ENCODE data around the gene RAF1. TPM values are rescaled to one million over a fixed set of nuclear protein-coding genes. Genes with fewer than 3 reads are reported as not detected.

Gene RAF1
- total RNA-seq, 2 experiments from 2014 or later = 64.6 to 66.9 TPM

- no peak overlapping the region for H3K27ac Mint-ChIP-seq
- H3K27me3 Mint-ChIP-seq = no peaks in the 10 kb centered on the region
- no peak overlapping the region for H3K4me3 Mint-ChIP-seq
- no peak for DNase-seq
- ChIA-PET POLR2A (interaction anchor here (1.0 to 1.2 kb wide), 2 partner anchors 101 to 102 kb away, joined by 3 read pairs; no protein-coding TSS in a partner anchor), CTCF (interaction anchor here (0.6 to 2.2 kb wide), 3 partner anchors 96 to 159 kb away, joined by 3 to 6 read pairs (median 5); no protein-coding TSS in a partner anchor)
- intact Hi-C loops (cut with micrococcal nuclease) = loop anchor here (5.0 kb wide), 1 partner anchor 370 kb away; no protein-coding TSS in a partner anchor
- H3K4me1 Mint-ChIP-seq (ENCODE audit: low read depth) = peaks cover 70% of the 10 kb centered on the region
- peaks cover 17% of the 10 kb centered on the region for H3K9me3 Mint-ChIP-seq
- H3K36me3 Mint-ChIP-seq = peaks cover 22% of the 10 kb centered on the region
Observed at GRCh38 chr3:12562451-12562850, 101.5 kb downstream of the RAF1 start.

GRCh38 chr3:12561397-12561796 is 102.5 kb downstream of the RAF1 start:
- H3K4me1 Mint-ChIP-seq (ENCODE audit: low read depth) = peaks cover 67% of the 10 kb centered on the region

GRCh38 chr3:12560505-12561190 is 103.3 kb downstream of the RAF1 start:
- intact Hi-C loops (cut with micrococcal nuclease) = loop anchor here (1.0 to 5.0 kb wide), 3 partner anchors 47 to 368 kb away; partner anchors contain the start of gene RAF1
- Mint-ChIP-seq H3K27me3 (peaks cover 3% of the 10 kb centered on the region), H3K4me1 (ENCODE audit: low read depth) (peaks cover 67% of the 10 kb centered on the region), H3K36me3 (peaks cover 12% of the 10 kb centered on the region), H3K4me3 (no peak overlapping the region), H3K27ac (peak overlapping the region; percentile 86), H3K9me3 (peaks cover 7% of the 10 kb centered on the region)
- DNase-seq = peak; percentile 67
- CTCF ChIA-PET = interaction anchor here (0.6 to 2.2 kb wide), 3 partner anchors 18 to 159 kb away, joined by 3 to 5 read pairs (median 3); no protein-coding TSS in a partner anchor
- POLR2A ChIA-PET = interaction anchor here (0.6 to 1.0 kb wide), 2 partner anchors 104 to 455 kb away, joined by 3 read pairs; partner anchors contain the start of gene RAF1

More at GRCh38 chr3:12561397-12561796, 102.5 kb downstream of the RAF1 start:
- ChIA-PET CTCF (interaction anchor here (1.0 to 2.2 kb wide), 2 partner anchors 18 to 159 kb away, joined by 3 to 5 read pairs; no protein-coding TSS in a partner anchor), POLR2A (interaction anchor here (0.6 to 1.0 kb wide), 2 partner anchors 103 to 454 kb away, joined by 3 read pairs; partner anchors contain the start of gene RAF1)
- no peak for DNase-seq
- no peak overlapping the region for H3K4me3 Mint-ChIP-seq
- peaks cover 16% of the 10 kb centered on the region for H3K36me3 Mint-ChIP-seq
- no peaks in the 10 kb centered on the region for H3K27me3 Mint-ChIP-seq
- H3K27ac Mint-ChIP-seq = peak overlapping the region; percentile 68
- intact Hi-C loops (cut with micrococcal nuclease) = loop anchor here (1.0 to 5.0 kb wide), 2 partner anchors 103 to 369 kb away; partner anchors contain the start of gene RAF1
- H3K9me3 Mint-ChIP-seq = peaks cover 13% of the 10 kb centered on the region

- H3K4me3 Mint-ChIP-seq = no peak overlapping the region
- H3K4me1 Mint-ChIP-seq (ENCODE audit: low read depth) = peaks cover 60% of the 10 kb centered on the region
- H3K9me3 Mint-ChIP-seq = no peaks in the 10 kb centered on the region
- ChIA-PET POLR2A (no interaction called here), CTCF (interaction anchor here (1.1 kb wide), 1 partner anchor 160 kb away, joined by 3 read pairs; no protein-coding TSS in a partner anchor)
- H3K27ac Mint-ChIP-seq = no peak overlapping the region
- H3K36me3 Mint-ChIP-seq = peaks cover 2% of the 10 kb centered on the region
- peaks cover 13% of the 10 kb centered on the region for H3K27me3 Mint-ChIP-seq
- intact Hi-C loops (cut with micrococcal nuclease) = loop anchor here (5.0 kb wide), 1 partner anchor 163 kb away; no protein-coding TSS in a partner anchor
- no peak for DNase-seq
Observed at GRCh38 chr3:12559520-12559919, 104.4 kb downstream of the RAF1 start.

- ChIA-PET POLR2A (no interaction called here), CTCF (interaction anchor here (1.1 kb wide), 1 partner anchor 161 kb away, joined by 3 read pairs; no protein-coding TSS in a partner anchor)
- Mint-ChIP-seq H3K9me3 (no peaks in the 10 kb centered on the region), H3K27ac (no peak overlapping the region), H3K4me1 (ENCODE audit: low read depth) (peaks cover 62% of the 10 kb centered on the region), H3K36me3 (no peaks in the 10 kb centered on the region), H3K4me3 (peak overlapping the region; percentile 78), H3K27me3 (peaks cover 20% of the 10 kb centered on the region)
- intact Hi-C loops (cut with micrococcal nuclease) = loop anchor here (5.0 kb wide), 1 partner anchor 164 kb away; no protein-coding TSS in a partner anchor
- DNase-seq = no peak
Observed at GRCh38 chr3:12558706-12559105, 105.2 kb downstream of the RAF1 start.

- peak overlapping the region; percentile 91 for H3K27ac Mint-ChIP-seq
- DNase-seq = no peak
- ChIA-PET CTCF (interaction anchor here (0.7 kb wide), 1 partner anchor 162 kb away, joined by 3 read pairs; no protein-coding TSS in a partner anchor), POLR2A (interaction anchor here (0.7 kb wide), 1 partner anchor 13 kb away, joined by 3 read pairs; no protein-coding TSS in a partner anchor)
- H3K27me3 Mint-ChIP-seq = peaks cover 26% of the 10 kb centered on the region
- intact Hi-C loops (cut with micrococcal nuclease) = loop anchor here (2.0 to 5.0 kb wide), 2 partner anchors 165 to 283 kb away; partner anchors contain the start of gene RPL32
- no peaks in the 10 kb centered on the region for H3K9me3 Mint-ChIP-seq
- peaks cover 62% of the 10 kb centered on the region for H3K4me1 Mint-ChIP-seq (ENCODE audit: low read depth)
- no peaks in the 10 kb centered on the region for H3K36me3 Mint-ChIP-seq
- H3K4me3 Mint-ChIP-seq = peak overlapping the region; percentile 78
Observed at GRCh38 chr3:12557473-12558100, 106.3 kb downstream of the RAF1 start.

- ChIA-PET POLR2A (no interaction called here), CTCF (no interaction called here)
- peaks cover 57% of the 10 kb centered on the region for H3K4me1 Mint-ChIP-seq (ENCODE audit: low read depth)
Observed at GRCh38 chr3:12556690-12557472, 107.0 kb downstream of the RAF1 start, which contains the start of gene MKRN2. MKRN2 (plus strand) TSS chr3:12557087; CDS start chr3:12557151, 64 bp downstream.

GRCh38 chr3:12556314-12556689 is 107.6 kb downstream of the RAF1 start:
- Mint-ChIP-seq H3K27ac (peak overlapping the region; percentile 35), H3K36me3 (no peaks in the 10 kb centered on the region), H3K27me3 (peaks cover 26% of the 10 kb centered on the region), H3K9me3 (no peaks in the 10 kb centered on the region), H3K4me1 (ENCODE audit: low read depth) (peaks cover 51% of the 10 kb centered on the region), H3K4me3 (peak overlapping the region; percentile 78)
- no peak for DNase-seq
- intact Hi-C loops (cut with micrococcal nuclease) = loop anchor here (1.0 to 5.0 kb wide), 3 partner anchors 72 to 284 kb away; partner anchors contain the start of genes RPL32 and TSEN2
- ChIA-PET CTCF (no interaction called here), POLR2A (interaction anchor here (0.5 kb wide), 1 partner anchor 854 kb away, joined by 3 read pairs; no protein-coding TSS in a partner anchor)

More at GRCh38 chr3:12556690-12557472, 107.0 kb downstream of the RAF1 start, which contains the start of gene MKRN2:
- DNase-seq = peak; percentile 89
- intact Hi-C loops (cut with micrococcal nuclease) = loop anchor here (1.0 to 5.0 kb wide), 3 partner anchors 73 to 284 kb away; partner anchors contain the start of genes RPL32 and TSEN2
- peaks cover 26% of the 10 kb centered on the region for H3K27me3 Mint-ChIP-seq
- H3K4me3 Mint-ChIP-seq = peak within 1 kb of the TSS; percentile 78
- H3K9me3 Mint-ChIP-seq = no peaks in the 10 kb centered on the region
- peak within 1 kb of the TSS; percentile 91 for H3K27ac Mint-ChIP-seq
- H3K36me3 Mint-ChIP-seq = no peaks in the 10 kb centered on the region

GRCh38 chr3:12553921-12554391 is 110.0 kb downstream of the RAF1 start:
- CTCF ChIA-PET = interaction anchor here (0.8 to 1.0 kb wide), 3 partner anchors 74 to 266 kb away, joined by 3 read pairs; no protein-coding TSS in a partner anchor

GRCh38 chr3:12549971-12550760 is 113.8 kb downstream of the RAF1 start:
- H3K4me3 Mint-ChIP-seq = no peak overlapping the region
- POLR2A ChIA-PET = no interaction called here

More at GRCh38 chr3:12553921-12554391, 110.0 kb downstream of the RAF1 start:
- Mint-ChIP-seq H3K4me3 (peak overlapping the region; percentile 79), H3K27me3 (peaks cover 33% of the 10 kb centered on the region), H3K27ac (no peak overlapping the region), H3K9me3 (no peaks in the 10 kb centered on the region), H3K36me3 (no peaks in the 10 kb centered on the region), H3K4me1 (ENCODE audit: low read depth) (peaks cover 28% of the 10 kb centered on the region)
- intact Hi-C loops (cut with micrococcal nuclease) = no loop called here
- DNase-seq = no peak
- POLR2A ChIA-PET = no interaction called here

More at GRCh38 chr3:12549971-12550760, 113.8 kb downstream of the RAF1 start:
- no peaks in the 10 kb centered on the region for H3K9me3 Mint-ChIP-seq
- H3K4me1 Mint-ChIP-seq (ENCODE audit: low read depth) = peaks cover 7% of the 10 kb centered on the region
- H3K27ac Mint-ChIP-seq = no peak overlapping the region
- intact Hi-C loops (cut with micrococcal nuclease) = no loop called here
- no peak for DNase-seq
- CTCF ChIA-PET = no interaction called here
- peaks cover 25% of the 10 kb centered on the region for H3K27me3 Mint-ChIP-seq
- H3K36me3 Mint-ChIP-seq = no peaks in the 10 kb centered on the region
